HG02840 (cell line): Measurements from ENCODE around the gene INPP5J.
"Not testable (repeated sequence)": the region's sequence is repeated elsewhere in the genome, so short reads cannot be mapped to it uniquely, and the experiment has no call there.

Experiments used
- ATAC-seq: cut with Tn5 transposase; IDR thresholded peaks from one replicate; pipeline ENCODE4 v1.9.1; 2021; ENCODE audit warnings: mild to moderate bottlenecking, moderate library complexity, moderate number of reproducible peaks; ENCODE audit not compliant: unreplicated experiment, low FRiP score

The INPP5J gene

DNA sequence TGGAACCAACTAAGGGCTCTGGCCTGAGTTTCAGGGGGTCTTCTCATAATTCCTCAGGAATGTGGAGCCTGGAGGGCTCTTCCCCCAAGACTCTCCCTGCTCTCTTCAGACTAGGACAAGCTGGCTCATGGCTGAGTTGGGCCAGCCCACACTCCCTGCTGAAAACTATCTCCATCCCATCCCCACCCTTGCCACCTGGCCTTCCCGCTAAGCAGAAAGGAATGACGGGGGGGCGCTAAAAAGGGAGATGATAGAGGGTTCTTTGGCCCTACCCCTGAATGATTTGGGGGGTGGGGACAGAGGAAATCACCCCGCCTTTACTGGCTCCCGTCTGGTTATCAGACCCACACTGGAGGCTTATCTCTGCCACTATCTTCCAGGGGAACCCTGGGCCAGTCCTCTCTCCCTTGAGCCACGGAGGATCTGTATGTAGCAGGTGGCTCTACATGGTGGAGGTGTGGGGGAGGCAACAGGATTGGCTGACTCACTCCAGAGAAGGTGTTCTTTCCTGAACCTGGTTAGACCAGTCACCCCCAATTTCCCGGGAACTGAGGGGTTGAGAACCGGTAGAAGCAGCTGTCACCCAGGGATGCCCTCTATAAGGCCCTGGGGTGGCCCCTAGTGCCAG is 35.9 kb upstream of the INPP5J start:
- no peak for ATAC-seq

GRCh38 chr22:31087744-31088215 is 35.0 kb upstream of the INPP5J start:
- ATAC-seq: no peak

DNA sequence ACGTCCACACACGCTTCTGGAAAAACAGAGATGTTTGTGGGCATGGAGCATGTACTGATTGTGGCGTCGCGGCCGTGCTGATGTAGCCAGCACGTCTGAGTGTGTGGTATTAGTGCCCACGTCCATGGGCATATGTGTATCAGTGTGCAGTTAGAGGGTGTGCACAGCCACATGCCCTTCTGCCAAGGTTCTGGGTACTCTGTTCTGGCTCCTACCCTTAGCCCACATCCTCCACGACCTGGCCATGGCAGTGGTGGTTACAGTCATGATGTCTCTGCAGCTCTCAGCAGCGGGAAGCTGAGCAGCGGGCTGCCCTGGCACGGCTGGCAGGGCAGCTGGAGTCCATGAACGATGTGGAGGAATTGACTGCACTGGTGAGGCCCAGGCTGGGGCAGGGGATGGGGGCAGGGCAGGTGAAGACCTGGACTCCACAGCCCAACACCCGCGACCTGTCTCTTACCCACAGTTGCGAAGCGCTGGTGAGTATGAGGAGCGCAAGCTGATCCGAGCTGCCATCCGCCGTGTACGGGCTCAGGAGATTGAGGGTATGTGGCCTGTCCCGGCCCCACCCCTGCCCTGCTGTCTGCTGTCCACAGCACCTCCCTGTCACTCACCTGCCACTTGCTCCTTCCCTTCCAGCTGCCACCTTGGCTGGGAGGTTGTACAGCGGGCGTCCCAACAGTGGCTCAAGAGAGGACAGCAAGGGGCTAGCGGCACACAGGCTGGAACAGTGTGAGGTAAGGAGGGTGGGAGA is 34.4 kb upstream of the INPP5J start:
- ATAC-seq: no peak

DNA sequence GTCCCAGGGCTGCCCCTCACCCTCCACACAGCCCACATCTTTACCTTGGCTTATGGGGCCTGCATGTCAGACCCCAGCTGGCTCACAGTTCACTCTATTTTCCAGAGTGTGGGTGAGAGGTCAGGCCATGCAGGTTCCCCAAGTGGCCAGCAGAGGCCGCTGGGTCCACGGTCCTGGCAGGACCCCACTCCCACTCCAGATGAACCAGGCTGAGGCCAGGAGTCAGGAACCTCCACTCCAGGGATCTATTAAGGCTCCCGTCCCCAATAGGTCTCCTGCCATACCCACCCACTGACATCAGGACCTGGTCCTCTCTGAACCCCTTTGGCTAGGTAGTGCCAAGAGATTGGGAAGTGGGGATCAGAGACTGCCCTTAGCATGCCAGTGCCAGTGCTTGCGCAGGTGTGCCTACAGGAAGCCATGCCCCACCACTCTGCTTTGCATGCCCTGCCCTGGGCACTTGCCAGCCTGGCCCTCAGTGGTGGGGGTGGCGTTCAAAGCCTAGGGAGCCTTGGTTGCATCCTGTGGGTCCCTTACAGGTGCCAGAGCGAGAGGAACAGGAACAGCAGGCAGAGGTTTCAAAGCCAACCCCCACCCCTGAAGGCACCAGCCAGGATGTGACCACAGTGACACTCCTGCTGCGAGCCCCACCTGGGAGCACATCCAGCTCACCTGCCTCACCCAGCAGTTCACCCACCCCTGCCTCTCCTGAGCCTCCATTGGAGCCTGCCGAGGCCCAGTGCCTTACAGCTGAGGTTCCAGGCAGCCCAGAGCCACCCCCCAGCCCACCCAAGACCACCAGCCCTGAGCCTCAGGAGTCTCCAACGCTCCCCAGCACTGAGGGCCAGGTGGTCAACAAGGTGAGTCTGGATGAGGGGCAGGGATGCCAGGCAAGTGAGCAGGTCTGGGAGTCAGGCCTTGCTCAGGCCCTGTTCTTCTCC is 33.3 kb upstream of the INPP5J start:
- no peak for ATAC-seq

DNA sequence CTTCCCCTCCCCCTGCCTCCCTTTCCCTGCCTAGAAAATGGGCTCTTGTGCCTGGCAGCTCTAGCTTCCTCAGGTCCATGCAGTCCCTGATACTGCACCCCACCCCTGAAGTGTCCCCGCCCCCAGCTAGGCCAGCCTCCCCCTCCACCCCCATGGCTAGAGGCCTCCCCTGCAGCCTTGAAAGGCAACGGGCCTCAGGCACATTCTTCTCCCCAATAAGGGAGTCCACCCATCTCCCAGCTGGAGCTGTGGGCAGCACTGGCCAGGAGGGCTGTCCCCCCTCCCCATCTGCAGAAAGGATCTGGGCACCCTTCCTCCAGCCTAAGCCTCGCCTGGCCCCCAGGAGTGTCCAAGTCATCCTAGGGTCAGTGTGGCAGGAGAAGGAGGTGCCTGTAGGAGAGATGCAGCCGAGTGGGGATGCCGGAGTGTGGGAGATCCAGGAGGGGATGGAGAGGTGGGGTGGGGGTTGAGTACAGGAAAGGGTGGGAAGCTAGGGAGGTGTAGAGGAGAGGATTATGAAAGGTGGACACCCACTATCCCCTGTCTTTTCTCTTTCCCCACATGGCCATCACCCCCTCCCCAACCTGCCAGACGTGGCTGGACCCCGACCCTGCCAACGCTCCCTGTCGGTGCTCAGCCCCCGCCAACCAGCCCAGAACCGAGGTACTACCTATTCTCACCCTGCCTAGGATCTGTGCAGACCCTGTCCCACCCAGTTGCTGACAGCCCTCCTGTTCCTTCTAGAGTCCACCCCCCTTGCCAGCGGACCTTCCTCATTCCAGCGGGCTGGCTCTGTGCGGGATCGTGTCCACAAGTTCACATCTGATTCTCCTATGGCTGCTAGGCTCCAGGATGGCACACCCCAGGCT is 32.3 kb upstream of the INPP5J start:
- ATAC-seq: no peak

- no peak for ATAC-seq
These were observed 31.4 kb upstream of the INPP5J start for GRCh38 chr22:31091106-31091975.

DNA sequence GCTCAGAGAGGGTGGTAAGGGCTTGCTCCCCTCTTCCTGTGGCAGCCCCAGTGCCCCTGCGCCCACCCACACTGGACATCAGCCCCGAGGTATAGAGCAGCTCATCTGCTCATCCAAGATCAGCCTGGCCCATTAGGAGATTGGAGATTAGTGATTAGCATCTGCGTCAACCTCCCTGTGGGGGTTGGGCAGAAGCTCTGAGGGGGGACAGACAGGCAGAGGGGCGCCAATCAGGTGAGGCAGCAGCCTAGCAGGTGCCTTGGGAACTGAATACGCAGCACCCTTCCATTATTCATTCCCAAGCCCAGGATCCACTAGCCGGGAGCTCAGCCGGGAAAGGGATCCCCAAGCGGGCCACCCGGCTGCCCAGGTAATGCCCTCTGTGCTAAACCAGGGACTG is 30.6 kb upstream of the INPP5J start:
- no peak for ATAC-seq

DNA sequence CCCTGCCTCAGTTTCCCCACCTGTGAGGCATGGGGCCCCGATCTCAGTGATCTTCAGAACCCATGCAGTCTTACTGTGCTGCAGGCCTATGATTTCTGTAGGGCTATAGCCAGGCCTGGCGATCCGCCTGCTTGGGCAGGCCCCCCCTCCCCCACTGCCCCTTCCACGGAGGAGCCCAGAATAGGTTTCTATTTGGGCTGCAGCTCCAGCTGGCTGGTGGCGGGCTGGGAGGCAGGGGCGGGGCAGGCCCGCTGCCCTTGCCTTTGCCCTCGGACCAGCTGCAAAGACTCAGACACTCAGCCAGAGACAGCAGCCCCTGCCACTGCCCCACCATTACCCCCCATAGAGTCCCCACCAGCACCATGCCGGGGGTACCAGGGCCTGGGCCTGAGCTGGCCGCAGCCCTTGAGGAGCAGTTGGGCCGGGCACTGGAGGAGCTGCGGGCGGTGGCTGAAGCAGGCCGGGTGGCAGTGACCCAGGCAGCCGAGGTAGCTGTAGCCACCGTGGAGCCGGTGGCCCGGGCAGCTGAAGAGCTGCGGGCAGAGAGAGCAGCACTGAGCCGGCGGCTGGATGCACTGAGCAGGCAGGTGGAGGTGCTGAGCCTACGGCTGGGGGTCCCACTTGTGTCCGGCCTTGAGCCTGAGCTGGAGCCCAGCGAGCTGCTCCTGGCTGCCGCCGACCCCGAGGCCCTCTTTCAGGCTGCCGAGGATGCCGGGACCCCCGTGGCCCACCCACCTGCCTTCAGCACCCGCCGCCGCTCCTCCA is 29.5 kb upstream of the INPP5J start:
- ATAC-seq: no peak

DNA sequence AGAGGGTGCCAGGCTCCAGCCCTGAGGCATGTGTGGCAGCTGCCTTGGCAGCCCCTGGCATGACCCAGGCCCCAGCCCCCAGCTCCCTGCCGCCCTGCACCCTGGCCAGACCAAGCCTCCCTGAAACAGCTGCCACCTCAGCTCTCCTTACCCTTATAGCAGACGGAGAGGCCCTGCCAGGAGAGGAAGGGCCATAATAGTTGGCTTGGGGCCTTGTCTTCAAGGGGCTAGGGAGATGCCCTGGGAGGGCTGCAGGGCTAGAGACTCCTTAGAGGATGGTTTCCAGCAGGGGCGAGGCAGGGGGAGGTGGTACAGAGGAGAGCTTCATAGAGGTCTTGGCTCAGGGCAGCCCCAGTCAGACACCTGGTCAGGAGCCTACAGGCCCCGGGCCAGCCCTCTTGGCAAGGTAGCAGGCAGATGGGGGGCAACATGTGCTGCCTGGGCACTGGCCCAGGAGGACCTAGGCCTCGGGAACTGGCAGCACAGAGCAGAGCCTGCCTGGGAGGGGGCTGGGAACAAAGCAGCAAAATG is 28.7 kb upstream of the INPP5J start:
- ATAC-seq: no peak

- no peak for ATAC-seq
These were observed 28.0 kb upstream of the INPP5J start for GRCh38 chr22:31094741-31095140.

DNA sequence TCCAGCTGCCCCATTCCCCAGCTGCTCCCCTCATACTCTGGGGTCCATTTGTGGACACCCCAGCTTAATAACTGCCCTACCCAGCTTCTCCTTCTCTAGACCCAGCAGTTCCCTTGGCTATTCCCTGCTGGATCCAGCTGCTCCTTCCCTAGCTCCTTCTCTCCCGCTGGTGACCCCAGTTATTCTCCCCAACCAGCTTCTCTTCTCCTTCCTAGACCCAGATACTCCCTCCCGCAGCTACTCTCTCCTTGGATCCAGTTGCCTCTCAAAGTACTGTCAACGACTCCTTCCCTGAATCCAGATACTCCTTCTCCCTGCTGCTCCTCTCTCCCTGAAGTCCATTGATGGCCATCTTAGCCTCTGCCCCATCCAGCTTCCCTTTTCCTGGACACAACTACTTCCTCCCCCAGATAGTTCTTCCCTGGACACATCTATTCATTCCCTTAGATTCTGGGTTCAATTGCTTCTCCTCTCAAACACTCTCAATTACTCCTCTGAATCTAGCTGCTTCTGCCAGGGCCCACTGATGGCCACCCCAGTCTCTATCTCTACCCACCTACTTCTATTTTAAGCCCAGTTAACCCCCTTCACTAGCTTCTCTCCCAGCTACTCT is 27.0 kb upstream of the INPP5J start:
- no peak for ATAC-seq

- no peak for ATAC-seq
These were observed 26.0 kb upstream of the INPP5J start for GRCh38 chr22:31096657-31097279.

DNA sequence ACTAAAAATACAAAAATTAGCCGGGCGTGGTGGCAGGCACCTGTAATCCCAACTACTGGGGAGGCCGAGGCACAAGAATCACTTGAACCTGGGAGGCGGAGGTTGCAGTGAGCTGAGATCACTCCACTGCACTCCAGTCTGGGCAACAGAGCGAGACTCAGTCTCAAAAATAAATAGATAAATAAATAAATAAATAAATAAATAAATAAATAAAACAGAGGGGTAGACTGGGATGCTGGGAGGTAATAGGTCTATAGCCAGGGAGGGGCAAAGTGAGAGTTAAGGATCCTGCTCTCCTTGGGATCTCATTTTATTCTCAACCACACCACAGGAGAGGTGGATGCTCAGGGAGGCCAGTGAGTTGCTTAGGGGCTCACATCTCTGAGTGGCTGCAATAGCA is 25.2 kb upstream of the INPP5J start:
- not testable (repeated sequence) for ATAC-seq

- no peak for ATAC-seq
These were observed 24.7 kb upstream of the INPP5J start for GRCh38 chr22:31097941-31098631.

DNA sequence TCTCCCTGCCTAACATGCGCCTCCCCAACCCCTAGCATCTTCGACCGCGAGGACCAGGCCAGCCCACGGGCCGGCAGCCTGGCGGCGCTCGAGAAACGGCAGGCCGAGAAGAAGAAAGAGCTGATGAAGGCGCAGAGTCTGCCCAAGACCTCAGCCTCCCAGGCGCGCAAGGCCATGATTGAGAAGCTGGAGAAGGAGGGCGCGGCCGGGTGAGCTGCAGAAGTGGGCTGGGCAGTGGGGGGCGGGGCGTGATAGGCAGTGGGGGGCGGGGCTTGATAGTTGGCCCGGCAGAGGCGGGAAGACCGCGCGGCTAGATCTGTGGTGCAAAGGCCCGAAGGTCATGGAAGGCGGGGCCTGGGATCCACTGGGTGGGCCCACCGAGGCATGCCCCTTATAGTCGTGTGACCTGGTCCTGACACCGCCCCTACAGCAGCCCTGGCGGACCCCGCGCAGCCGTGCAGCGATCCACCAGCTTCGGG is 24.1 kb upstream of the INPP5J start:
- ATAC-seq: no peak

DNA sequence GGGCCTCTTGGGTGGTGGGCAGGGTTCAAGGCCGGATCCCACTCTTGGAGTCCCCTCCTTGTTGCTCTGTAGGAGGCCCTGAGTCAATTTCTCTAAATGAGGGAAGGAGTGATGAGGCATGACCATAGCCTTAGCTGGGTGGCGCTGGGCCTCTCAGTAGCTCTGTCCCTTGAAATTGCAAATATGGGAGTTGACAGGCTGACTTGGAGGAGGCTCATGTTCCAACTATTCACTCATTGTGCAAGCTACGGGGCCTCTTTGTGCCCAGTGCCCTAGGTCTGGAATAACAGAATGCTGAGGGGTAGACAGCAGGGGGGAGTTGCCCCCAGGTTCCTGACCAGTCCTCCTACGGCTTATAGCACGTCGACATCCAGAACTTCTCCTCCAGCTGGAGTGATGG is 23.4 kb upstream of the INPP5J start:
- no peak for ATAC-seq
